ENCODE data around the gene PRR20C. TPM values are rescaled to one million over a fixed set of nuclear protein-coding genes. Genes with fewer than 3 reads are reported as not detected.
"Not testable (repeated sequence)": the region's sequence is repeated elsewhere in the genome, so short reads cannot be mapped to it uniquely, and the experiment has no call there.

Gene PRR20C
- total RNA-seq, 3 donors from 2014 or later: not detected

DNA sequence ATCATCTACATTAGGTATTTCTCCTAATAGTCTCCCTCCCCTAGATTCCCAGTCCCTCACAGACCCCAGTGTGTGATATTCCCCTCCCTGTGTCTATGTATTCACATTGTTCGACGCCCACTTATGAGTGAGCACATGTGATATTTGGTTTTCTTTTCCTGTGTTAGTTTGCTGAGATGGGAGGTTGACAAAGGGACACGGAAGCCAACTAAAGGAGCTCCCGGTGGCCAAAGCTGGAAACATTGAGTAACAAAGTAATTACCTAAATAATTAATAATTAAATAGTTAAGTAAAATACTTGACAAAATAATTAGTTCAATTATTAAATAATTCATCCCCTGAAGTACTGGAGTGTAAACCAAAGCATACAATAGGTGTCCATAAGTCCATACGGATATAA lies 14.9 kb upstream of the PRR20C start:
- intact Hi-C loops (cut with DNase I; ENCODE audit: low total_unique reads): no loop called here
- H3K4me3 ChIP-seq: no peak overlapping the region
- TF ChIP-seq, protein P1, sequence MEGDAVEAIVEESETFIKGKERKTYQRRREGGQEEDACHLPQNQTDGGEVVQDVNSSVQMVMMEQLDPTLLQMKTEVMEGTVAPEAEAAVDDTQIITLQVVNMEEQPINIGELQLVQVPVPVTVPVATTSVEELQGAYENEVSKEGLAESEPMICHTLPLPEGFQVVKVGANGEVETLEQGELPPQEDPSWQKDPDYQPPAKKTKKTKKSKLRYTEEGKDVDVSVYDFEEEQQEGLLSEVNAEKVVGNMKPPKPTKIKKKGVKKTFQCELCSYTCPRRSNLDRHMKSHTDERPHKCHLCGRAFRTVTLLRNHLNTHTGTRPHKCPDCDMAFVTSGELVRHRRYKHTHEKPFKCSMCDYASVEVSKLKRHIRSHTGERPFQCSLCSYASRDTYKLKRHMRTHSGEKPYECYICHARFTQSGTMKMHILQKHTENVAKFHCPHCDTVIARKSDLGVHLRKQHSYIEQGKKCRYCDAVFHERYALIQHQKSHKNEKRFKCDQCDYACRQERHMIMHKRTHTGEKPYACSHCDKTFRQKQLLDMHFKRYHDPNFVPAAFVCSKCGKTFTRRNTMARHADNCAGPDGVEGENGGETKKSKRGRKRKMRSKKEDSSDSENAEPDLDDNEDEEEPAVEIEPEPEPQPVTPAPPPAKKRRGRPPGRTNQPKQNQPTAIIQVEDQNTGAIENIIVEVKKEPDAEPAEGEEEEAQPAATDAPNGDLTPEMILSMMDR (IDR thresholded peaks at IDR 0.05): no peak
- TF ChIP-seq POLR2A (IDR thresholded peaks at IDR 0.05): no peak
- TF ChIP-seq POLR2AphosphoS5 (IDR thresholded peaks at IDR 0.05): no peak
- no peaks in the 10 kb centered on the region for H3K4me1 ChIP-seq
- no peak overlapping the region for H3K27ac ChIP-seq
- no peaks in the 10 kb centered on the region for H3K27me3 ChIP-seq
- H3K9me3 ChIP-seq: no peaks in the 10 kb centered on the region
- H3K36me3 ChIP-seq: peaks cover 5% of the 10 kb centered on the region
- DNase-seq (ENCODE audit: low spot score in 2 of 2): no peak

DNA sequence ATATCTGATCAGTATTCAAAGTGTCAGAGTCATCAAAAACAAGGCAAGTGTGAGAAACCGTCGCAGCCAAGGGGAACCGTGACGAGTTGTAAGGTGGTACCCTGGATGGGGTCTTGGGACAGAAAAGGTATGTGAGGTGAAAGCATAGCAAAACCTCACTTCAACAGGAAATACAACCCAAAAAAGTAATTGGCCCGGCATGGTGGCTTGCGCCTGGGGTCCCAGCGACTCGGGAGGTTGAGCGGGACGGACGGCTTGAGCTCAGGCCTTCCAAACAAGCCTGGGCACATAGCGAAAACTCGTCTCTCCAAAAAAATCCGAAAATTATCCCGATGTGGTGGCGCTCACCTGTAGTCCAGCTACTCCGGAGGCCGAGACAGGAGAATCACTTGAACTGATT lies 14.1 kb upstream of the PRR20C start:
- H3K4me3 ChIP-seq; H3K36me3 ChIP-seq; H3K27me3 ChIP-seq; intact Hi-C loops (cut with DNase I; ENCODE audit: low total_unique reads); DNase-seq (ENCODE audit: low spot score in 2 of 2); H3K9me3 ChIP-seq; H3K27ac ChIP-seq; H3K4me1 ChIP-seq: not testable (repeated sequence)

DNA sequence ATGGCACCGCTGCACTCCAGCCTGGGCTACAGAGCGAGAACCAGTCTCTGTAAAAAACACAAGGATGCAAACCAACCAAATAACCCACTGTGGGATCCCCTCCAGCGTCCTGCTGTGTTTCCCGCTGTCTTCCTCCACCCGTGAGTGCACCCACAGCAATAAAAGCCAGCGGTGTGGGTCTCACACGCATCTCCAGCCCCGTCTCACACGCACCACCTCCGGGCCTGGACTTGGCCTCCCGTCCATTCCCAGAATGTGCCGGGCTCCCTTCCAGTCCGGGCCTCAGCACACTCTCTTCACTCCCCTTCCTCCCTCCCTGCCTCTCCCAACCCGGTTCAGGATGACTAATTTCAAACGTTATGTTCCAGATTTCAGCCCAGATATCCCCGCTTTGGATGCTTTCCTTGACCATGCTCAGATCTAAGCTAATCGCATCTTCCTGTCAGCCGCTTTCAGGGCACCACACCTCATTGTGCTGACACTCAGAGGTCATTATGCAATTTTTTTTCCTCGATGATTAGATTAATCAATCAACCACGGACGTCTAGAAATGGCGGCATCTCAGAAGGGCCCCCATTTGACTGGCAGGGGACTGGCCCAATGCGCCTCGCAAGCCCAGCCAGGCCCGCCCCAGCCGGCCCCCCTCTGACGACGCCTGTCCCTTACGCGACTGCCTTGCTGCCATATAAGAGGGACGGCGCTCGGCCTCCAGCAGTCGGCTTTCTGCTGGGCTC lies 13.5 kb upstream of the PRR20C start, which contains the start of gene PRR20A:
Gene PRR20A, plus strand, starts transcription at position 684 of the 734 bp plus-strand sequence. CDS start 387 bp downstream, outside the sequence.
- H3K27me3 ChIP-seq; DNase-seq (ENCODE audit: low spot score in 2 of 2); intact Hi-C loops (cut with DNase I; ENCODE audit: low total_unique reads); H3K4me1 ChIP-seq; H3K4me3 ChIP-seq; H3K36me3 ChIP-seq; H3K27ac ChIP-seq; H3K9me3 ChIP-seq: not testable (repeated sequence)

DNA sequence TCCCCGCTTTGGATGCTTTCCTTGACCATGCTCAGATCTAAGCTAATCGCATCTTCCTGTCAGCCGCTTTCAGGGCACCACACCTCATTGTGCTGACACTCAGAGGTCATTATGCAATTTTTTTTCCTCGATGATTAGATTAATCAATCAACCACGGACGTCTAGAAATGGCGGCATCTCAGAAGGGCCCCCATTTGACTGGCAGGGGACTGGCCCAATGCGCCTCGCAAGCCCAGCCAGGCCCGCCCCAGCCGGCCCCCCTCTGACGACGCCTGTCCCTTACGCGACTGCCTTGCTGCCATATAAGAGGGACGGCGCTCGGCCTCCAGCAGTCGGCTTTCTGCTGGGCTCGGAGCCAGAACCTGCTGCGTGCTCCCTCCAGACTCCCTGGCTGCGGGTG lies 6.7 kb upstream of the PRR20C start, which contains the start of gene PRR20B:
Gene PRR20B, plus strand, starts transcription at position 301 of the 400 bp plus-strand sequence. CDS start 387 bp downstream, outside the sequence.
- H3K9me3 ChIP-seq; H3K27ac ChIP-seq; DNase-seq (ENCODE audit: low spot score in 2 of 2); H3K36me3 ChIP-seq; intact Hi-C loops (cut with DNase I; ENCODE audit: low total_unique reads); H3K27me3 ChIP-seq; H3K4me3 ChIP-seq; H3K4me1 ChIP-seq: not testable (repeated sequence)

DNA sequence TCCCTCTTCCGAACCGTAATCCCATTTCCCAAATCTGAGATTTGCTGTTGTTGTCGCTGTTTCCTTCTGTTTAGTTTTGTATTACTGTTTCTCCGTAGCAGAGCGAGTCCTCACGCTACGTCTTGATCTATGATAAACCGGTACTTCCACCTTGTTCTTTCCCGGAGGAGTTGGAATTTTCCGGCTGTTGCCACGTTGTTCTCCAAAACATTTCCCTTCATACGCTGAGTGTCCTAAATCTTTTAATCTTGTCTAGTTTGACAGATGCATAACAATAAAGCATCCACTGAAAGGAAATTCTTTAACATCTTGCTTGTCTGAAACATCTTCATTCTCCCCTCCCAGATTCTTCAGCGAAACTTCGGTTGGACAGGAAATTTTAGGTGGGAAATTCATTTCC lies 5.8 kb upstream of the PRR20C start:
- H3K9me3 ChIP-seq; H3K27ac ChIP-seq; H3K27me3 ChIP-seq; intact Hi-C loops (cut with DNase I; ENCODE audit: low total_unique reads); H3K4me1 ChIP-seq; DNase-seq (ENCODE audit: low spot score in 2 of 2); H3K4me3 ChIP-seq; H3K36me3 ChIP-seq: not testable (repeated sequence)

GRCh38 chr13:57160332-57160731 lies 6.5 kb downstream of the PRR20C start, which contains the start of gene PRR20D:
TSS of gene PRR20D (plus strand) at chr13:57160632. CDS start at chr13:57161019, 387 bp downstream.
- DNase-seq (ENCODE audit: low spot score in 2 of 2); intact Hi-C loops (cut with DNase I; ENCODE audit: low total_unique reads); H3K4me3 ChIP-seq; H3K27me3 ChIP-seq; H3K4me1 ChIP-seq; H3K27ac ChIP-seq; H3K36me3 ChIP-seq; H3K9me3 ChIP-seq: not testable (repeated sequence)

- H3K36me3 ChIP-seq; H3K4me1 ChIP-seq; DNase-seq (ENCODE audit: low spot score in 2 of 2); intact Hi-C loops (cut with DNase I; ENCODE audit: low total_unique reads); H3K27me3 ChIP-seq; H3K4me3 ChIP-seq; H3K9me3 ChIP-seq; H3K27ac ChIP-seq: not testable (repeated sequence)
These were observed 13.0 kb downstream of the PRR20C start, which contains the start of gene PRR20E for GRCh38 chr13:57166897-57167296. TSS of gene PRR20E (plus strand) at chr13:57167197. CDS start at chr13:57167584, 387 bp downstream.

DNA sequence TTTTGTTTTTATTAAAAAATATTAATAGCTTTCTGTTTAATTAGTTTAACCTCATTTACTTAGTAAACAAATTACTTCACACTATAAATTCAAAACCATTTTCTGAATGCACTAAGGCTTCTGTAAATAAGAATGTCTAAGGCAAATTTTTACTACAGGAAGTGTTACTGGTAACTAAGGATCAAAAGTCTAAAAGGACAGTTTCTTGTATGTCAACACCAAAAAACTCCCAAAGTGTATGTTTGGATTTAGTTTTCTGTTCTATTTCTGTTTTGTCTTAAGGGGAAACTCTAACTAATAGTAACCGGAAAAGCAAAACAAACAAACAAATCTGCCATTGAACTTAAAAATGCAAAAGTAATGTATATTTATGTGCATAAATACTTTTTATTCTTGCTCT lies 37.8 kb downstream of the PRR20C start:
- intact Hi-C loops (cut with DNase I; ENCODE audit: low total_unique reads): no loop called here
- H3K27me3 ChIP-seq: no peaks in the 10 kb centered on the region
- H3K36me3 ChIP-seq: no peaks in the 10 kb centered on the region
- no peak overlapping the region for H3K27ac ChIP-seq
- DNase-seq (ENCODE audit: low spot score in 2 of 2): no peak
- H3K9me3 ChIP-seq: peaks cover 0 to 10% of the 10 kb centered on the region in 2 donors
- TF ChIP-seq POLR2AphosphoS5 (IDR thresholded peaks at IDR 0.05): no peak
- no peak for TF ChIP-seq POLR2A (IDR thresholded peaks at IDR 0.05)
- TF ChIP-seq, protein P1 (IDR thresholded peaks at IDR 0.05): no peak
- no peak overlapping the region for H3K4me3 ChIP-seq
- no peaks in the 10 kb centered on the region for H3K4me1 ChIP-seq

Other genes starting within 250 kb of the PRR20C start
- not detected for gene PRR20A, start 13.1 kb upstream of the PRR20C start, total RNA-seq
- gene PRR20B, start 6.6 kb upstream of the PRR20C start, total RNA-seq: not detected
- gene PRR20D, start 6.6 kb downstream of the PRR20C start, total RNA-seq: not detected
- gene PRR20E, start 13.1 kb downstream of the PRR20C start, total RNA-seq: not detected